IMR-90 (cell line): ENCODE results near the gene TIMM44. TPM values are rescaled to one million over a fixed set of nuclear protein-coding genes. Genes with fewer than 3 reads are reported as not detected.

Experiments
- ATAC-seq: fragments of 200-7000 bp; cut with Tn5 transposase; 2 replicates; pipeline ENCODE4 v1.9.1; 2020; ENCODE audit warnings: low read depth, mild to moderate bottlenecking, moderate library complexity
- BruUV-seq: library from RNA; stranded (reverse); fragments of 400-500 nt; replicated peaks from 2 replicates; lab custom pipeline; 2021; lab: Mats Ljungman, UMichigan
- CTCF ChIA-PET: fragments of 300-600 bp; formaldehyde crosslinking; extraction: SDS; loops from one replicate; lab custom pipeline; 2021; ENCODE audit warnings: antibody characterized with exemption; lab: Yijun Ruan, JAX
- POLR2A ChIA-PET: fragments of 300-600 bp; sonication (Branson Sonifier 250); formaldehyde crosslinking; loops from one replicate; lab custom pipeline; 2022; ENCODE audit warnings: antibody characterized with exemption; ENCODE audit not compliant: unreplicated experiment; lab: Charles Lee
- DNase-seq: peaks from one replicate; pipeline ENCODE4 v3.0.0; 2013
- H2AFZ ChIP-seq: replicated peaks from 2 replicates; pipeline ENCODE3; 2013; ENCODE audit warnings: low read length, mild to moderate bottlenecking; ENCODE audit not compliant: poor library complexity
- H2AK5ac ChIP-seq: 2 replicates; pipeline ENCODE4 v1.6.1; 2013; ENCODE audit warnings: low read depth, low read length, inconsistent platforms
- H2AK9ac ChIP-seq: replicated peaks from 2 replicates; pipeline ENCODE3; 2013; ENCODE audit warnings: mild to moderate bottlenecking, low read depth, low read length, moderate library complexity; ENCODE audit not compliant: poor library complexity
- H2BK120ac ChIP-seq: 2 replicates; pipeline ENCODE4 v1.6.1; 2013; ENCODE audit warnings: low read depth, low read length, inconsistent platforms
- H2BK15ac ChIP-seq: 3 replicates; pipeline ENCODE4 v1.6.1; 2013; ENCODE audit warnings: low read depth, low read length, inconsistent platforms
- H2BK20ac ChIP-seq: 2 replicates; pipeline ENCODE4 v1.6.1; 2013; ENCODE audit warnings: low read depth, mild to moderate bottlenecking, inconsistent platforms, low read length, moderate library complexity
- H2BK5ac ChIP-seq: 2 replicates; pipeline ENCODE4 v1.6.1; 2013; ENCODE audit warnings: mild to moderate bottlenecking, low read depth, low read length, inconsistent platforms; ENCODE audit not compliant: poor library complexity, severe bottlenecking
- H3K14ac ChIP-seq: replicated peaks from 2 replicates; pipeline ENCODE4 v1.6.1; 2013; ENCODE audit warnings: low read depth, low read length, inconsistent platforms
- H3K18ac ChIP-seq: 2 replicates; pipeline ENCODE4 v1.6.1; 2013; ENCODE audit warnings: low read depth, low read length, control low read depth
- H3K23ac ChIP-seq: 2 replicates; pipeline ENCODE4 v1.6.1; 2013; ENCODE audit warnings: low read depth, low read length, inconsistent platforms
- H3K27ac ChIP-seq: 2 replicates; pipeline ENCODE4 v1.5.1; 2013; ENCODE audit warnings: mild to moderate bottlenecking, control low read depth, low read length; ENCODE audit not compliant: insufficient read depth
- H3K27me3 ChIP-seq: 2 replicates; pipeline ENCODE4 v1.6.1; 2013; ENCODE audit warnings: low read length; ENCODE audit not compliant: control insufficient read depth, insufficient read depth
- H3K36me3 ChIP-seq: 2 replicates; pipeline ENCODE4 v1.6.1; 2013; ENCODE audit warnings: low read length, mixed read lengths; ENCODE audit not compliant: control insufficient read depth, insufficient read depth
- H3K4ac ChIP-seq: 2 replicates; pipeline ENCODE4 v1.6.1; 2013; ENCODE audit warnings: low read depth, low read length, inconsistent platforms
- H3K4me1 ChIP-seq: 2 replicates; pipeline ENCODE4 v1.6.1; 2013; ENCODE audit warnings: low read length, mixed read lengths; ENCODE audit not compliant: control insufficient read depth, insufficient read depth
- H3K4me2 ChIP-seq: 2 replicates; pipeline ENCODE4 v1.6.1; 2013; ENCODE audit warnings: low read depth, mild to moderate bottlenecking, control low read depth, low read length, moderate library complexity
- H3K4me3 ChIP-seq: 2 replicates; pipeline ENCODE4 v1.5.1; 2013; ENCODE audit warnings: low read depth, mild to moderate bottlenecking, control low read depth, low read length, moderate library complexity; ENCODE audit not compliant: insufficient read depth
- H3K56ac ChIP-seq: 2 replicates; pipeline ENCODE4 v1.6.1; 2013; ENCODE audit warnings: low read length, inconsistent platforms; ENCODE audit not compliant: insufficient read depth; ENCODE audit errors: extremely low read depth
- H3K79me1 ChIP-seq, 2 experiments: 2 replicates each; pipeline ENCODE4 v1.6.1; 2013; ENCODE audit warnings: low read length in 2 of 2, inconsistent platforms in 1 of 2, low read depth in 1 of 2
- H3K9ac ChIP-seq: 2 replicates; pipeline ENCODE4 v1.6.1; 2013; ENCODE audit warnings: low read depth, low read length, control low read depth
- H3K9me1 ChIP-seq: 2 replicates; pipeline ENCODE4 v1.6.1; 2013; ENCODE audit warnings: low read length, inconsistent platforms; ENCODE audit not compliant: insufficient read depth
- H3K9me3 ChIP-seq: 2 replicates; pipeline ENCODE4 v1.6.1; 2013; ENCODE audit warnings: low read length; ENCODE audit not compliant: control insufficient read depth, insufficient read depth
- H4K20me1 ChIP-seq: 2 replicates; pipeline ENCODE4 v1.6.1; 2013; ENCODE audit warnings: low read length, inconsistent platforms; ENCODE audit not compliant: insufficient read depth
- H4K5ac ChIP-seq: 2 replicates; pipeline ENCODE4 v1.6.1; 2013; ENCODE audit warnings: mild to moderate bottlenecking, low read depth, low read length, control low read depth
- H4K8ac ChIP-seq, 2 experiments: 2 replicates each; pipeline ENCODE4 v1.6.1; 2013; ENCODE audit warnings: low read depth in 2 of 2, low read length in 2 of 2, control low read depth in 1 of 2, inconsistent platforms in 1 of 2
- H4K91ac ChIP-seq: 2 replicates; pipeline ENCODE4 v1.6.1; 2013; ENCODE audit warnings: low read depth, low read length, inconsistent platforms; ENCODE audit not compliant: insufficient read depth
- BHLHE40 ChIP-seq: fragments of 150-350 bp; IDR thresholded peaks from 2 replicates; pipeline ENCODE4 v1.6.1; 2016; ENCODE audit warnings: mild to moderate bottlenecking, low read depth, low read length
- CEBPB ChIP-seq: IDR thresholded peaks from 2 replicates; pipeline ENCODE4 v1.6.1; 2012; ENCODE audit warnings: low read depth, low read length, improper control_type of control experiment
- CHD1 ChIP-seq: IDR thresholded peaks from 2 replicates; pipeline ENCODE4 v1.6.1; 2012; ENCODE audit warnings: low read depth, low read length, improper control_type of control experiment
- CTCF ChIP-seq: conservative IDR thresholded peaks from 2 replicates; pipeline ENCODE4 v1.5.1; 2012; ENCODE audit warnings: mild to moderate bottlenecking, low read depth, low read length, improper control_type of control experiment
- ELK1 ChIP-seq: fragments of 150-350 bp; IDR thresholded peaks from 2 replicates; pipeline ENCODE4 v1.6.1; 2016; ENCODE audit warnings: low read depth, mild to moderate bottlenecking, low read length, moderate library complexity, borderline replicate concordance
- FOS ChIP-seq: fragments of 150-350 bp; IDR thresholded peaks from 2 replicates; pipeline ENCODE4 v1.6.1; 2016; ENCODE audit warnings: low read depth, low read length
- MAFK ChIP-seq: IDR thresholded peaks from 2 replicates; pipeline ENCODE4 v1.6.1; 2012; ENCODE audit warnings: low read depth, low read length, improper control_type of control experiment
- MAZ ChIP-seq: IDR thresholded peaks from 2 replicates; pipeline ENCODE4 v1.6.1; 2012; ENCODE audit warnings: low read depth, mild to moderate bottlenecking, low read length, improper control_type of control experiment, moderate library complexity, borderline replicate concordance
- MXI1 ChIP-seq: IDR thresholded peaks from 2 replicates; pipeline ENCODE4 v1.6.1; 2012; ENCODE audit warnings: low read depth, mild to moderate bottlenecking, low read length, moderate library complexity, borderline replicate concordance
- NFE2L2 ChIP-seq: fragments of 150-350 bp; IDR thresholded peaks from 2 replicates; pipeline ENCODE4 v1.6.1; 2016; ENCODE audit warnings: low read depth, mild to moderate bottlenecking, low read length
- POLR2A ChIP-seq: IDR thresholded peaks from 2 replicates; pipeline ENCODE4 v1.6.1; 2012; ENCODE audit warnings: mild to moderate bottlenecking, low read depth, low read length
- RAD21 ChIP-seq: IDR thresholded peaks from 2 replicates; pipeline ENCODE4 v1.6.1; 2012; ENCODE audit warnings: low read length, improper control_type of control experiment
- RCOR1 ChIP-seq: IDR thresholded peaks from 2 replicates; pipeline ENCODE4 v1.6.1; 2012; ENCODE audit warnings: mild to moderate bottlenecking, low read length, improper control_type of control experiment; ENCODE audit not compliant: insufficient replicate concordance
- RFX5 ChIP-seq: IDR thresholded peaks from 2 replicates; pipeline ENCODE4 v1.8.0; 2012; ENCODE audit warnings: low read depth, mild to moderate bottlenecking, low read length, moderate library complexity
- SMC3 ChIP-seq: fragments of 150-350 bp; IDR thresholded peaks from 2 replicates; pipeline ENCODE4 v1.6.1; 2016; ENCODE audit warnings: low read depth, mild to moderate bottlenecking, antibody characterized with exemption, low read length, moderate library complexity
- USF2 ChIP-seq: fragments of 150-350 bp; IDR thresholded peaks from 2 replicates; pipeline ENCODE4 v1.6.1; 2017; ENCODE audit warnings: mild to moderate bottlenecking, antibody characterized with exemption, low read length, low read depth
- WGBS, 2 experiments: methylation state at CpG; one replicate each; pipeline versions ENCODE4 v1.1.5 to v1.1.7; 2013; ENCODE audit warnings: missing lambda C conversion rate in 2 of 2; ENCODE audit not compliant: insufficient read length in 1 of 2; ENCODE audit errors: extremely low coverage in 2 of 2; 5-methylcytosine and 5-hydroxymethylcytosine counted together
- dilution Hi-C: fragments of 300-500 bp; cut with HindIII; formaldehyde crosslinking; loops from one replicate; pipeline ENCODE4 v1.14.3; 2018; ENCODE audit warnings: low sequenced_read_pairs; ENCODE audit not compliant: unreplicated experiment
- in situ Hi-C: fragments of 300-500 bp; cut with MboI; formaldehyde crosslinking; loops from 3 replicates; pipeline ENCODE4 v1.14.3; 2019; ENCODE audit warnings: low sequenced_read_pairs, inconsistent platforms, mixed read lengths
- intact Hi-C: fragments of 100-400 bp; cut with micrococcal nuclease; formaldehyde crosslinking; loops from 2 replicates; pipeline ENCODE4 v1.10.0; 2022
- polyA plus RNA-seq, 3 experiments: library from polyadenylated mRNA; depleted of rRNA; stranded (reverse); fragments of >200 nt; gene quantifications; 2 replicates each; pipeline ENCODE4 v1.2.3, GENCODE V29; 2012; ENCODE audit warnings: low replicate concordance in 1 of 3
- total RNA-seq: library from RNA; depleted of rRNA; stranded (reverse); fragments of >200 nt; gene quantifications from 2 replicates; pipeline ENCODE4 v1.2.3, GENCODE V29; 2012

Gene TIMM44
- total and polyA plus RNA-seq, 2 of the 4 experiments (the other 2 are of a cell fraction): 37.6 to 52.3 TPM

GRCh38 chr19:7977723-7978040 is 34.2 kb upstream of the TIMM44 start:
- Histone ChIP-seq H2BK20ac (no peak overlapping the region), H3K56ac (no peak overlapping the region), H3K9me3 (no peaks in the 10 kb centered on the region), H4K8ac (no peak overlapping the region), H2AFZ (no peak overlapping the region), H2BK120ac (no peak overlapping the region), H4K91ac (no peak overlapping the region), H2AK9ac (no peak overlapping the region), H3K4me2 (no peak overlapping the region), H2BK5ac (no peak overlapping the region), H3K27ac (no peak overlapping the region), H4K5ac (no peak overlapping the region), H3K9ac (no peak overlapping the region), H3K9me1 (no peaks in the 10 kb centered on the region), H2BK15ac (no peak overlapping the region), H4K20me1 (peaks cover 72% of the 10 kb centered on the region), H3K4me3 (no peak overlapping the region), H3K36me3 (peaks cover 67% of the 10 kb centered on the region), H3K4ac (no peak overlapping the region), H2AK5ac (no peak overlapping the region), H3K14ac (no peak overlapping the region), H3K23ac (no peak overlapping the region), H3K4me1 (no peaks in the 10 kb centered on the region), H3K79me1 (peaks cover 28 to 51% of the 10 kb centered on the region in 2 experiments), H3K18ac (no peak overlapping the region), H3K27me3 (no peaks in the 10 kb centered on the region)
- ChIA-PET POLR2A (no interaction called here), CTCF (interaction anchor here (0.7 kb wide), 1 partner anchor 33 kb away, joined by 3 read pairs; no protein-coding TSS in a partner anchor)
- no peak for TF ChIP-seq MXI1
- no peak for TF ChIP-seq SMC3
- no peak for TF ChIP-seq BHLHE40
- no peak for TF ChIP-seq NFE2L2
- TF ChIP-seq CEBPB: no peak
- TF ChIP-seq FOS: no peak
- no peak for TF ChIP-seq POLR2A
- no peak for TF ChIP-seq ELK1
- no peak for TF ChIP-seq CTCF
- TF ChIP-seq MAZ: no peak
- TF ChIP-seq USF2: no peak
- no peak for TF ChIP-seq RCOR1
- TF ChIP-seq RFX5: no peak
- no peak for TF ChIP-seq RAD21
- no peak for TF ChIP-seq MAFK
- no peak for TF ChIP-seq CHD1
- 92% methylated on average over 5 of the region's 6 CpGs; no CpG with 5 or more reads in 1 of the 2 experiments for WGBS, 2 experiments
- DNase-seq (no peak), ATAC-seq (no peak)
- in situ Hi-C loops (loop anchor here (10.0 kb wide), 1 partner anchor 277 kb away; no protein-coding TSS in a partner anchor), dilution Hi-C loops (no loop called here), intact Hi-C loops (no loop called here)
- no TSS peak for BruUV-seq
